Body of pancreas (tissue), 4 donors: ENCODE results near the gene BMPR1B. TPM values are rescaled to one million over a fixed set of nuclear protein-coding genes. Genes with fewer than 3 reads are reported as not detected.

Source experiments
- ATAC-seq: fragments of 150-250 bp; one replicate; pipeline ENCODE4 v1.9.1; 2016
- DNase-seq, 4 donors: peaks; one replicate each; pipeline ENCODE4 v3.0.0-alpha.2; 2019
- H3K27ac ChIP-seq, 4 donors: fragments of 200-600 bp; sonication (generic); 1 replicate in 3 of 4; 2 replicates in 1 of 4; pipeline versions ENCODE4 v1.5.1 to v1.6.1; 2016 to 2019; ENCODE audit warnings: mild to moderate bottlenecking in 1 of 4, mixed read lengths in 1 of 4, moderate library complexity in 1 of 4
- H3K27me3 ChIP-seq, 2 donors: fragments of 200-600 bp; sonication (generic); one replicate each; pipeline ENCODE4 v1.6.0; 2016; ENCODE audit warnings: mild to moderate bottlenecking in 1 of 2
- H3K36me3 ChIP-seq, 2 donors: fragments of 200-600 bp; sonication (generic); replicated peaks in 1 of 2; 2 replicates each; pipeline ENCODE4 v1.5.1; 2016; ENCODE audit warnings: low read depth in 2 of 2; ENCODE audit not compliant: insufficient read depth in 1 of 2
- H3K4me1 ChIP-seq: fragments of 200-600 bp; sonication (generic); one replicate; pipeline ENCODE4 v1.6.0; 2016
- H3K4me3 ChIP-seq, 2 donors: fragments of 200-600 bp; sonication (generic); 1 replicate in 1 of 2; 2 replicates in 1 of 2; pipeline ENCODE4 v1.5.1; 2016 to 2019
- H3K9me3 ChIP-seq, 3 donors: fragments of 200-600 bp; sonication (generic); 1 replicate in 2 of 3; 2 replicates in 1 of 3; pipeline ENCODE4 v1.5.1; 2016
- POLR2A ChIP-seq, 3 donors: fragments of 450-650 bp; IDR thresholded peaks; one replicate each; pipeline ENCODE4 v1.6.1; 2016; ENCODE audit warnings: antibody characterized with exemption in 3 of 3, mild to moderate bottlenecking in 2 of 3
- WGBS, 2 donors: methylation state at CpG; one replicate each; pipeline ENCODE4 v1.1.5; 2017; 5-methylcytosine and 5-hydroxymethylcytosine counted together
- intact Hi-C: fragments of 100-400 bp; cut with DNase I; formaldehyde crosslinking; loops from one replicate; pipeline ENCODE4 v1.15.1; 2023
- total RNA-seq, 2 donors: library from RNA; depleted of rRNA; stranded (reverse); fragments of >200 nt; gene quantifications; one replicate each; pipeline ENCODE4 v1.1.0, GENCODE V29; 2016
- TF ChIP-seq, protein P1 (sequence below), 7 experiments: fragments of 450-650 bp in 4 of 7; fragments of 200-600 bp in 3 of 7; sonication (generic) in 3 of 7; IDR thresholded peaks; one replicate each; pipeline ENCODE4 v1.5.1; 2016 to 2019; ENCODE audit warnings: antibody characterized with exemption in 7 of 7

Gene BMPR1B
- total RNA-seq, result 1 to 10 TPM in 1 of 2 donors, under 1 TPM in 1; 0.99 to 1.3 TPM

- H3K36me3 ChIP-seq, result no peaks in the 10 kb centered on the region
- H3K27ac ChIP-seq, result peak within 1 kb of the TSS in 3 of 4 donors; percentile 34 to 65 (median 49)
- 3 to 5% methylated on average over 64 to 76 of the region's 77 CpGs for WGBS, 2 donors
- peak in 2 of 3 donors; percentile 36 to 37 for TF ChIP-seq POLR2A (IDR thresholded peaks at IDR 0.05)
- TF ChIP-seq, protein P1, sequence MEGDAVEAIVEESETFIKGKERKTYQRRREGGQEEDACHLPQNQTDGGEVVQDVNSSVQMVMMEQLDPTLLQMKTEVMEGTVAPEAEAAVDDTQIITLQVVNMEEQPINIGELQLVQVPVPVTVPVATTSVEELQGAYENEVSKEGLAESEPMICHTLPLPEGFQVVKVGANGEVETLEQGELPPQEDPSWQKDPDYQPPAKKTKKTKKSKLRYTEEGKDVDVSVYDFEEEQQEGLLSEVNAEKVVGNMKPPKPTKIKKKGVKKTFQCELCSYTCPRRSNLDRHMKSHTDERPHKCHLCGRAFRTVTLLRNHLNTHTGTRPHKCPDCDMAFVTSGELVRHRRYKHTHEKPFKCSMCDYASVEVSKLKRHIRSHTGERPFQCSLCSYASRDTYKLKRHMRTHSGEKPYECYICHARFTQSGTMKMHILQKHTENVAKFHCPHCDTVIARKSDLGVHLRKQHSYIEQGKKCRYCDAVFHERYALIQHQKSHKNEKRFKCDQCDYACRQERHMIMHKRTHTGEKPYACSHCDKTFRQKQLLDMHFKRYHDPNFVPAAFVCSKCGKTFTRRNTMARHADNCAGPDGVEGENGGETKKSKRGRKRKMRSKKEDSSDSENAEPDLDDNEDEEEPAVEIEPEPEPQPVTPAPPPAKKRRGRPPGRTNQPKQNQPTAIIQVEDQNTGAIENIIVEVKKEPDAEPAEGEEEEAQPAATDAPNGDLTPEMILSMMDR (IDR thresholded peaks at IDR 0.05), result no peak
- H3K4me3 ChIP-seq, result peak within 1 kb of the TSS in 1 of 2 donors; percentile 19
- peaks cover 14% of the 10 kb centered on the region for H3K4me1 ChIP-seq
- H3K27me3 ChIP-seq, result no peaks in the 10 kb centered on the region
- intact Hi-C loops, result no loop called here
- no peaks in the 10 kb centered on the region for H3K9me3 ChIP-seq
- DNase-seq (peak; percentile 19 to 34 (median 24)), ATAC-seq (peak; percentile 69)
Observed at GRCh38 chr4:94757192-94758140, at the start of gene BMPR1B. Gene BMPR1B (plus strand): TSS chr4:94757955. CDS start chr4:95104425, 346,470 bp downstream.

GRCh38 chr4:94711635-94712034 lies 46.1 kb upstream of the BMPR1B start:
- no peak for TF ChIP-seq POLR2A (IDR thresholded peaks at IDR 0.05)
- TF ChIP-seq, protein P1 (IDR thresholded peaks at IDR 0.05), result no peak
- Histone ChIP-seq H3K27ac (no peak overlapping the region), H3K27me3 (no peaks in the 10 kb centered on the region), H3K36me3 (no peaks in the 10 kb centered on the region), H3K4me3 (no peak overlapping the region), H3K9me3 (no peaks in the 10 kb centered on the region), H3K4me1 (no peaks in the 10 kb centered on the region)
- DNase-seq, result no peak
- intact Hi-C loops, result no loop called here
- ATAC-seq, result no peak
- 76 to 78% methylated on average over 5 of the region's 5 CpGs for WGBS, 2 donors

GRCh38 chr4:94714365-94715160 lies 43.2 kb upstream of the BMPR1B start:
- WGBS, 2 donors, result 75 to 78% methylated on average over 5 of the region's 5 CpGs
- H3K4me3 ChIP-seq, result no peak overlapping the region
- TF ChIP-seq, protein P1 (IDR thresholded peaks at IDR 0.05), result no peak
- no peak for TF ChIP-seq POLR2A (IDR thresholded peaks at IDR 0.05)
- H3K27me3 ChIP-seq, result no peaks in the 10 kb centered on the region
- no peaks in the 10 kb centered on the region for H3K9me3 ChIP-seq
- no peaks in the 10 kb centered on the region for H3K36me3 ChIP-seq
- ATAC-seq, result no peak
- intact Hi-C loops, result no loop called here
- no peak overlapping the region for H3K27ac ChIP-seq
- DNase-seq, result no peak
- no peaks in the 10 kb centered on the region for H3K4me1 ChIP-seq

- DNase-seq (no peak), ATAC-seq (no peak)
- Histone ChIP-seq H3K9me3 (no peaks in the 10 kb centered on the region), H3K4me1 (no peaks in the 10 kb centered on the region), H3K27me3 (no peaks in the 10 kb centered on the region), H3K27ac (no peak overlapping the region), H3K4me3 (no peak overlapping the region), H3K36me3 (no peaks in the 10 kb centered on the region)
- 79 to 81% methylated on average over 6 of the region's 6 CpGs for WGBS, 2 donors
- TF ChIP-seq, protein P1 (IDR thresholded peaks at IDR 0.05), result no peak
- no peak for TF ChIP-seq POLR2A (IDR thresholded peaks at IDR 0.05)
- intact Hi-C loops, result no loop called here
Observed at GRCh38 chr4:94715726-94716125, 42.0 kb upstream of the BMPR1B start.
